ENCODE data around the gene METTL8.

Gene METTL8

DNA sequence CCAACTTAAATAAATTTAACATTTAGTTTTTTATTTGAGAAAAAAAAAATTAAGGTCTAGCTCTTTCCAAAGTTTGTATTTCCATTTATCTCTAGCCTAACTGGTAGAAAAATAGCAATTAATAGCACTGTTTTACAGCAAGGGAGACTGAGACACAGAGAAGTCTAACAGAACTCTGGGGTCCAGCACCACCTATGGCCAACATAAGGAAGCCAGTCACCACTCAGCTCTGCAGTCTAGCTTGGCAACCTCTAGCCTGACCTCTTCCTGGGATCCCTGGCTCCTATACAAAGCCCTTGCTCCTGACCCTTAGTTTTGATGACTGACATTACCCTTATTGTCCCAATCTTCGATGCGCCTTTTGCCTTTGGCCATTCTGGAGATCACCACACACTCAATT lies 159.0 kb downstream of the METTL8 start:
- H3K4me3 ChIP-seq (replicated peaks; ENCODE audit: insufficient read depth, low read length): no peak overlapping the region
- DNase-seq (ENCODE audit: low read depth in 1 of 2, low spot score in 1 of 2): no peak
- H3K27me3 ChIP-seq (ENCODE audit: insufficient read depth, poor library complexity, severe bottlenecking): no peaks in the 10 kb centered on the region
- H3K27ac ChIP-seq (replicated peaks): no peak overlapping the region
- no peak for TF ChIP-seq SPI1 (IDR thresholded peaks at IDR 0.05; ENCODE audit: borderline replicate concordance, low read depth)
- TF ChIP-seq, protein P1, sequence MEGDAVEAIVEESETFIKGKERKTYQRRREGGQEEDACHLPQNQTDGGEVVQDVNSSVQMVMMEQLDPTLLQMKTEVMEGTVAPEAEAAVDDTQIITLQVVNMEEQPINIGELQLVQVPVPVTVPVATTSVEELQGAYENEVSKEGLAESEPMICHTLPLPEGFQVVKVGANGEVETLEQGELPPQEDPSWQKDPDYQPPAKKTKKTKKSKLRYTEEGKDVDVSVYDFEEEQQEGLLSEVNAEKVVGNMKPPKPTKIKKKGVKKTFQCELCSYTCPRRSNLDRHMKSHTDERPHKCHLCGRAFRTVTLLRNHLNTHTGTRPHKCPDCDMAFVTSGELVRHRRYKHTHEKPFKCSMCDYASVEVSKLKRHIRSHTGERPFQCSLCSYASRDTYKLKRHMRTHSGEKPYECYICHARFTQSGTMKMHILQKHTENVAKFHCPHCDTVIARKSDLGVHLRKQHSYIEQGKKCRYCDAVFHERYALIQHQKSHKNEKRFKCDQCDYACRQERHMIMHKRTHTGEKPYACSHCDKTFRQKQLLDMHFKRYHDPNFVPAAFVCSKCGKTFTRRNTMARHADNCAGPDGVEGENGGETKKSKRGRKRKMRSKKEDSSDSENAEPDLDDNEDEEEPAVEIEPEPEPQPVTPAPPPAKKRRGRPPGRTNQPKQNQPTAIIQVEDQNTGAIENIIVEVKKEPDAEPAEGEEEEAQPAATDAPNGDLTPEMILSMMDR (IDR thresholded peaks at IDR 0.05; ENCODE audit: insufficient read depth, low read length): no peak
- TF ChIP-seq, protein P2, sequence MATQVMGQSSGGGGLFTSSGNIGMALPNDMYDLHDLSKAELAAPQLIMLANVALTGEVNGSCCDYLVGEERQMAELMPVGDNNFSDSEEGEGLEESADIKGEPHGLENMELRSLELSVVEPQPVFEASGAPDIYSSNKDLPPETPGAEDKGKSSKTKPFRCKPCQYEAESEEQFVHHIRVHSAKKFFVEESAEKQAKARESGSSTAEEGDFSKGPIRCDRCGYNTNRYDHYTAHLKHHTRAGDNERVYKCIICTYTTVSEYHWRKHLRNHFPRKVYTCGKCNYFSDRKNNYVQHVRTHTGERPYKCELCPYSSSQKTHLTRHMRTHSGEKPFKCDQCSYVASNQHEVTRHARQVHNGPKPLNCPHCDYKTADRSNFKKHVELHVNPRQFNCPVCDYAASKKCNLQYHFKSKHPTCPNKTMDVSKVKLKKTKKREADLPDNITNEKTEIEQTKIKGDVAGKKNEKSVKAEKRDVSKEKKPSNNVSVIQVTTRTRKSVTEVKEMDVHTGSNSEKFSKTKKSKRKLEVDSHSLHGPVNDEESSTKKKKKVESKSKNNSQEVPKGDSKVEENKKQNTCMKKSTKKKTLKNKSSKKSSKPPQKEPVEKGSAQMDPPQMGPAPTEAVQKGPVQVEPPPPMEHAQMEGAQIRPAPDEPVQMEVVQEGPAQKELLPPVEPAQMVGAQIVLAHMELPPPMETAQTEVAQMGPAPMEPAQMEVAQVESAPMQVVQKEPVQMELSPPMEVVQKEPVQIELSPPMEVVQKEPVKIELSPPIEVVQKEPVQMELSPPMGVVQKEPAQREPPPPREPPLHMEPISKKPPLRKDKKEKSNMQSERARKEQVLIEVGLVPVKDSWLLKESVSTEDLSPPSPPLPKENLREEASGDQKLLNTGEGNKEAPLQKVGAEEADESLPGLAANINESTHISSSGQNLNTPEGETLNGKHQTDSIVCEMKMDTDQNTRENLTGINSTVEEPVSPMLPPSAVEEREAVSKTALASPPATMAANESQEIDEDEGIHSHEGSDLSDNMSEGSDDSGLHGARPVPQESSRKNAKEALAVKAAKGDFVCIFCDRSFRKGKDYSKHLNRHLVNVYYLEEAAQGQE (IDR thresholded peaks at IDR 0.05; ENCODE audit: insufficient replicate concordance, low read depth): no peak
- TF ChIP-seq POLR2AphosphoS5 (IDR thresholded peaks at IDR 0.05; ENCODE audit: low read depth): no peak
- no peak for TF ChIP-seq GABPA (IDR thresholded peaks at IDR 0.05; ENCODE audit: low read depth)

DNA sequence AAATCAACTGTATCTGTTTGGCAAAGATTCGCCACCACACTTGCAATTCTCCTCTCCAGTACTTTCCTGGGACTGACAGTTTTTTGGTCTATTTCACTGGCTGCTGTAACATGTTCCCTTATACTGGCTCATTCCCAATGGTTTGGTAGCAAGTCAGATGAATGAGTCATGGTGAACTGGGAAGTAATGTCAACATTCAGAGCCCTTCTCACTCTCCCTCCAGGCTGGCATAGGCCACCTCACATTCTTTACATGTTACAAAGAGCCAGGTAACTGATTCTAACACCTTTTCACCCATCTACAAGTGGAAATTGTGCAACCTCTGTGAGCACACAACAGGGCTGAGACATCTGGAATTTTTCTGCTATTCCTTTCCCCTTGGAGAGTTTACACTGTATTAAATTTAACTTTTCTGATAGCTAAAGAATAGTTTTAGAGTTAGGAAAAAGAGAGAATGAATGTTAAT lies 161.8 kb downstream of the METTL8 start:
- Histone ChIP-seq H3K4me3 (replicated peaks; ENCODE audit: insufficient read depth, low read length) (no peak overlapping the region), H3K27ac (replicated peaks) (no peak overlapping the region), H3K27me3 (ENCODE audit: insufficient read depth, poor library complexity, severe bottlenecking) (no peaks in the 10 kb centered on the region)
- no peak for DNase-seq (ENCODE audit: low read depth in 1 of 2, low spot score in 1 of 2)
- TF ChIP-seq POLR2AphosphoS5 (IDR thresholded peaks at IDR 0.05; ENCODE audit: low read depth): no peak
- TF ChIP-seq, protein P1 (IDR thresholded peaks at IDR 0.05; ENCODE audit: insufficient read depth, low read length): no peak
- TF ChIP-seq SPI1 (IDR thresholded peaks at IDR 0.05; ENCODE audit: borderline replicate concordance, low read depth): no peak
- TF ChIP-seq, protein P2 (IDR thresholded peaks at IDR 0.05; ENCODE audit: insufficient replicate concordance, low read depth): no peak
- TF ChIP-seq GABPA (IDR thresholded peaks at IDR 0.05; ENCODE audit: low read depth): no peak

DNA sequence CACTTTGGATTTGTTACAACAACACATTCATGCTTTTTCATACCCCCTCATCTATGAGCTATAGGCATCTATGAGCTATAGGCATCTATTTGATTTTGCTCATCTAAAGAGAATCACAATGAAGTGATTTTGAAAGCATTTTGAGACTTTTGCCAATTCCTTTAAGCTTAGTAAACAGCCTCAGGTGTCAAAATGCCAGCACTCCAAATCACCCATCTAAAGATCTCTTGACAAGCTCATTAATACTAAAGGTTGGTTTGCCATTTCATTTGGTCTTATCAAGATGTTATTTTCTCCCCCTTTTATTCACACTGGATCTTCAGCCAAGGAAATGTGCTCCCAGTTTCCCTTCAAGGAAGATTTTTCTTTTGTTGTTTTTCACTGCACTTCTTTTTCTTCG lies 162.4 kb downstream of the METTL8 start:
- H3K27me3 ChIP-seq (ENCODE audit: insufficient read depth, poor library complexity, severe bottlenecking): no peaks in the 10 kb centered on the region
- TF ChIP-seq, protein P1 (IDR thresholded peaks at IDR 0.05; ENCODE audit: insufficient read depth, low read length): no peak
- TF ChIP-seq POLR2AphosphoS5 (IDR thresholded peaks at IDR 0.05; ENCODE audit: low read depth) (no peak), SPI1 (IDR thresholded peaks at IDR 0.05; ENCODE audit: borderline replicate concordance, low read depth) (no peak), GABPA (IDR thresholded peaks at IDR 0.05; ENCODE audit: low read depth) (no peak)
- TF ChIP-seq, protein P2 (IDR thresholded peaks at IDR 0.05; ENCODE audit: insufficient replicate concordance, low read depth): no peak
- H3K4me3 ChIP-seq (replicated peaks; ENCODE audit: insufficient read depth, low read length): no peak overlapping the region
- H3K27ac ChIP-seq (replicated peaks): no peak overlapping the region
- no peak for DNase-seq (ENCODE audit: low read depth in 1 of 2, low spot score in 1 of 2)

All from HL-60 (cell line).